ENCODE measurements around the gene GALNTL6.

Gene GALNTL6

DNA sequence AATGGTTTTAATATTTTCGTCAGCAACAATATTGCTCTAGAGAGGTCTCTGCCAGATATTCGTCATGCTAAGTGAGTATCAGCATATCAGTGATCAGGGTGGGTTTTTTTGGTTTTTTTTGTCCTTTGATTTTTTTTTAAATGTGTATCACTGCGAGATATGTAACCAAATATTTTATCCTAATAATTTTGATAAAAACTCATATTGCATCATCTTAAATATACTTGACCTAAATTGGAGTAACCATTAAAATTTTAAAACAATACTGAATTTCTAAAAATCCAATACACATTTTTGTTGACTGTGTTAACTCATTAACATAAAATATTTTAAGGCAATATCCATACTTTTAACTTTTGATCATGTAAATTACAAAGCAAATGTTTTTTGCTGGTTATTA is 498.5 kb downstream of the GALNTL6 start:
- TF ChIP-seq POLR2A (IDR thresholded peaks at IDR 0.05; ENCODE audit: low read depth, low read length) = no peak
- DNase-seq (ENCODE audit: insufficient read length, low spot score) (no peak), FAIRE-seq (no peak)

DNA sequence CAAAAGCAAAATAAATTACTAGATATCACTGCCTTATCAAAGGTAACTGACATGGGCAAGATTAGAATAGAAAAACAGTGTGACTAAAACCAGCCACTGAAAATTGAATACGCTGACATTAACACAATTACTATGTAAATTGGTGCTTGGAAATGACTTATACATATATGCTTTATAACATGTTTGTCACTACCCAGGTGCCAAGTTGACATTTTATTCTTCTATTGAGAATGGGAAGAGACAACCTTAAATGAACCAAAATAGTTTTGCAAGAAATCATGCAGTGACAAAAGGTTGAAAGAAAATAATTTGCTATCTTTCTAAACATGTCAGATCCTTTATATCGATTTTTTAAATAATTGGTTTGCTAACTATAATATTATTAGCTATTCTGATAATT is 510.1 kb downstream of the GALNTL6 start:
- DNase-seq (ENCODE audit: insufficient read length, low spot score) (no peak), FAIRE-seq (no peak)
- TF ChIP-seq POLR2A (IDR thresholded peaks at IDR 0.05; ENCODE audit: low read depth, low read length) = no peak

DNA sequence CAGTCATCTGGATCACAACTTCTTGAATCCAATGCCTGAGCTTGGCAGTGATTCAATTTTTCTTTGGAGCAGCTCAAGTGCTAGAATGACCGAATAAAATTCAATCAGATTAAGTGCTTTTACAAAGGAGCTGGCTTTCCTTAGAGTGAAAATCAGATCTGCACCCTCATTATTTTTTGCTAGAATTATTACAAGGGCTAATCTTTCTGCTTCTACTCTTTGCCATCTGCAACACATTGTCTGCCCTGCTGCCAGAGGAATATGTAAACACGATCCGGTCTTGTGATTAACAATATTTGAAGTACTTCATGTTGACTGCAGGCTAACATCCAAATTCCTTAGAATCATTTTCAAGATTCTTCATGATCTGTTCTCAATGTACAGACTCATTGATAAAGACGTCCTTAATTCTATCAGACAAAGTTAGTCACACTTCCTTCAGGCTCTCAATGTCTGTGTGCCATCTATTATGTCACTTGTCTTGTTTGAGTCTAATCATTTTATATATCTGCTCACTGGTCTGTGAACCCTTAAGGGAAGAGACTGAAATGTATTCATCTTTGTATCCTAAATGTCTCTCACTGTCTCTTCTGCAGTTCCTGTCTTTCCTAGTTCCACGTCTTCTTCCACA is 531.2 kb downstream of the GALNTL6 start:
- TF ChIP-seq POLR2A (IDR thresholded peaks at IDR 0.05; ENCODE audit: low read depth, low read length) = no peak
- no peak for DNase-seq (ENCODE audit: insufficient read length, low spot score)
- no peak for FAIRE-seq

DNA sequence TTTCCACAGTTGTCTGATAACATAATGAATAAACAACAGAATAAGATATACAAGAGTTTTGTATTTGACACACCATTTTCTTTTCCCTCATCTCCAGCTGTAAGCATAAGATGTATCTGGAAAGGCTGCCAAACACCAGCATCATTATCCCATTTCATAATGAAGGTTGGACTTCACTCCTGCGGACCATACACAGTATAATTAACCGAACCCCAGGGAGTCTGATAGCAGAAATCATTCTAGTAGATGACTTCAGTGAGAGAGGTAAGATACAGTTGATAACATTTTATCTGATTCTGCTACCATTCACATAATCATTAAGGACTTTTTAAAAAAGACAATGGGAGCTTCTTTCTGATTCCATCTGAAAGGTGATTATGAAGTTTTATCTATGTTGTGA is 535.2 kb downstream of the GALNTL6 start:
- TF ChIP-seq POLR2A (IDR thresholded peaks at IDR 0.05; ENCODE audit: low read depth, low read length) = no peak
- DNase-seq (ENCODE audit: insufficient read length, low spot score) = no peak
- no peak for FAIRE-seq

DNA sequence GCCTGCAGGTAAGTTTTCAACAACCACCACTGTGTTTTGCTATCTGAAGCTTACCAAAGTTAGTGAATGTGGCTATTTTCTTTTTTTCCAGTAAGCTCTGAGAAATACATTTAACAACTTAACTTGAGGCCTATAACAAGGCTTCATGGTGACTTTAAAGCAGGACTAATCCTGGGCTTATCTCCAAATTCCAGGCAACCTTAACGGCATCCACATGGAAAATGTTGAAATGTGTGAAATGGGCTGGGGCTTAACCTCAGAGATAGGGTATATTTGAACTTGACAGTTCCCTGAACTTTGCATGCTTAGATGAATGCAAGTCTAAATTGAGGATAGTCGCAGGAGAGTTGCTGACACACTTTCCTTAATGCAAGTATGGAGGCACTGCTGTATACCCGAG is 539.2 kb downstream of the GALNTL6 start:
- DNase-seq (ENCODE audit: insufficient read length, low spot score) = no peak
- FAIRE-seq = no peak
- no peak for TF ChIP-seq POLR2A (IDR thresholded peaks at IDR 0.05; ENCODE audit: low read depth, low read length)

DNA sequence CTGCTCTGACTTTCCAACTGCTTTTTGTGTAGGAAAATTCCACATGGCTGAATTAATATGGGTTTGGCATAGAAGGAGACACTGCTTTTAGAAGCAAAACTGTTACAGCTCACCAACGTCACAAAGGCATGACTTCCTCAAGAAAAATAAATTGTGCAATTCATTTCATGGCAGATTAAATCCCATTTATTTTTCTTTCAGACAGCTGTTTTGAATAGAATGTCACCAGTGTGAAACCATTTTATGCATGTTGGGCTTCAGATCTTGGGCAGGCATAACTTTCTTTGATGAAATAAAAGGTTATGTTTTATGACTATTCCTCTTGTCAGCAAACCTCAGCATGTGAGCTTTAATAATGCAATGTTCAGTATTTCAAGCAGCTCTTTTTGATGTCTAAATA is 542.8 kb downstream of the GALNTL6 start:
- no peak for TF ChIP-seq POLR2A (IDR thresholded peaks at IDR 0.05; ENCODE audit: low read depth, low read length)
- DNase-seq (ENCODE audit: insufficient read length, low spot score) = no peak
- FAIRE-seq = no peak

DNA sequence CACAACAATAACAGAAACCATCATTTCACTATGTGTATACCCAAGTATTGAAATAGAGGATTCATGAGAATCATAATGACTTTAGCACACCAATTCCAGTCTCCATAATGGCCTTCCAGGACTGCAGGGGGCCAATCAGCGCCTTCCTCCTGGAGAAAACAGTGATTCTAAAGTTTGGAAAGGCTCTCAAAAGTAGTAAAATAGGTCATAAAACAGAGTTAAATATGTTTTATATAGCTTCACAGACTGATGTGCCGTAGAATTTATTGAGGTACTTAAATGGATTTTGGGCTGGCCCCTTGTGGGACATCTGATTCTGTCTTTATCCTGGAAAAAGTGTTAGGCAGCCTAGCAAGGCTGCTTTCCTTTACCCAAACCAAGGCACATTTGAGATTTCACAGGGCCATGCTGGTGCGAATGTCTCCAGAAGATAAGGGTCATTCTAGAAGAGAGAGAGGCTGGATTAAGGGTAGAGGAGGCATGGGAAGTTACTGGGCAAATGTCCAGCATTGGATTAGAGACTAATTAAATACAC is 543.9 kb downstream of the GALNTL6 start:
- DNase-seq (ENCODE audit: insufficient read length, low spot score) = no peak
- no peak for TF ChIP-seq POLR2A (IDR thresholded peaks at IDR 0.05; ENCODE audit: low read depth, low read length)
- no peak for FAIRE-seq

DNA sequence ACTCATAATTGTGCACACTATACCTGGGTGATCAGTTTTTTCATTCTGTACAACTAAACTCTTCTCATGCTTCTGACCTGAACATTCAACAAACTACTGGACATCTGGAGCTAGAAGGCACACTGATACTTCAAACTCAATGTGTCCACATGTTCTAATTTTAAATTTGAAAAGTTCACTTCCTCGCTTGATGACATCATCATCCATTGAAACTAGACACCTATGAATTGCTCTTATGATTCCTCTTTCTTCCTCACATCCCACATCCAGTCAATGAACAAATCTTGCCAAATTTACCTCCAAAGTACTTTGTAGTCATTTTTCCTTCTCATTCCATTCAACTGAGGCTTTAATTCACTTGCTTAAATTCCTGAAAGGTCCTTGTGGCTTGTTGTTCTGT is 549.4 kb downstream of the GALNTL6 start:
- no peak for TF ChIP-seq POLR2A (IDR thresholded peaks at IDR 0.05; ENCODE audit: low read depth, low read length)
- no peak for DNase-seq (ENCODE audit: insufficient read length, low spot score)
- no peak for FAIRE-seq

DNA sequence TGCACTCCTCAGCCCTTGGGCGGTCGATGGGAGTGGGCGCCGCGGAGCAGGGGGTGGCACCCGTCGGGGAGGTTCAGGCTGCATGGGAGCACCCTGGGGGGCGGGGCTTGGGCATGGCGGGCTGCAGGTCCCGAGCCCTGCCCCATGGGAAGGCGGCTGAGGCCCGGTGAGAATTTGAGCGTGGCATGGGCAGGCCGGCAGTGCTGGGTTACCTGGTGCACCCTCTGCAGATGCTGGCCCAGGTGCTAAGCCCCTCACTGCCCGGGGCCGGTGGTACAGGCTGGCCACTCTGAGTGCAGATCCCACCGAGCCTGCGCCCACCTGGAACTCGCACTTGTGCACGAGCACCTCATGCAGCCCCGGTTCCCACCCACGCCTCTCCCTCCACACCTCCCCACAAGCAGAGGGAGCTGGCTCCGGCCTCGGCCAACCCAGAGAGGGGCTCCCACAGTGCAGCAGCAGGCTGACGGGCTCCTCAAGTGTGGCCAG is 556.3 kb downstream of the GALNTL6 start:
- no peak for DNase-seq (ENCODE audit: insufficient read length, low spot score)
- no peak for TF ChIP-seq POLR2A (IDR thresholded peaks at IDR 0.05; ENCODE audit: low read depth, low read length)
- FAIRE-seq = no peak

DNA sequence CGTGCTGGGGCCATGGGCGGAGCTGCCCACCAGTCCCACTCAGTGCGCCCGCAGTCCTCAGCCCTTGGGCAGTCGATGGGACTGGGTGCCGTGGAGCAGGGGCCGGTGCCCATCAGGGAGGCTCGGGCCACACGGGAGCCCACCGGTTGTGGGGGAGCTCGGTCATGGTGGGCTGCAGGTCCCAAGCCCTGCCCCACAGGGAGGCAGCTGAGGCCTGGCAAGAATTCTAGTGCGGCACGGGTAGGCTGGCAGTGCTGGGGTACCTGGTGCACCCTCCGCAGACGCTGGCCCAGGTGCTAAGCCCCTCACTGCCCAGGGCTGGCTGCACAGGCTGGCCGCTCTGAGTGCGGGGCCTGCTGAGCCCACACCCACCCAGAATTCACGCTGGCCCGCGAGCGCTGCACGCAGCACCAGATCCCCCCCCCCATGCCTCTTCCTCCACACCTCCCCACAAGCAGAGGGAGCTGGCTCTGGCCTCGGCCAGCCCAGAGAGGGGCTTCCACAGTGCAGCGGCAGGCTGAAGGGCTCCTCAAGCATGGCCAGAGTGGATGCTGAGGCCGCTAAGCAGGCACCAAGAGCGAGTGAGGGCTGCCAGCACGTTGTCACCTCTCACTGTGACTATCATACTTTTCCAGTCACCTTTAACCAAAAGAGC is 564.4 kb downstream of the GALNTL6 start:
- no peak for TF ChIP-seq POLR2A (IDR thresholded peaks at IDR 0.05; ENCODE audit: low read depth, low read length)
- FAIRE-seq (no peak), DNase-seq (ENCODE audit: insufficient read length, low spot score) (no peak)

DNA sequence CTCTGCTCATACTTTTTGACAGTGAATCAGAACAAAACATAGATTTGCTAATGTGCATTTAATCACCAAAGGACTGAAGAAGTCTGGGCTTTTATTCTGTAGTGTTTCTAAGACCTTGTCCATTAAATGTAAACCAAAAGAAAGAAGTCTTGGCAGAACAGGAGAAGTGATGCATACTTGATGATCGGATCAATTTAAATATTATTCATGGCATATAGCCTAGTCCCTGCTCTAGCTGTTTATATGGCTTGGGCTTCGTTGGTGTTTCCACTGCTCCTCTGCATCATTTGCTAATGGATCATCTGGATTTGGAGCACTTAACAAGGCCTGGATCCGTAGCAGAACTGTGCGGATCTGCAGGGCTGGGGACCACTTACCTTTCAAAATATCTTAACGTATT is 566.6 kb downstream of the GALNTL6 start:
- no peak for DNase-seq (ENCODE audit: insufficient read length, low spot score)
- no peak for TF ChIP-seq POLR2A (IDR thresholded peaks at IDR 0.05; ENCODE audit: low read depth, low read length)
- no peak for FAIRE-seq

DNA sequence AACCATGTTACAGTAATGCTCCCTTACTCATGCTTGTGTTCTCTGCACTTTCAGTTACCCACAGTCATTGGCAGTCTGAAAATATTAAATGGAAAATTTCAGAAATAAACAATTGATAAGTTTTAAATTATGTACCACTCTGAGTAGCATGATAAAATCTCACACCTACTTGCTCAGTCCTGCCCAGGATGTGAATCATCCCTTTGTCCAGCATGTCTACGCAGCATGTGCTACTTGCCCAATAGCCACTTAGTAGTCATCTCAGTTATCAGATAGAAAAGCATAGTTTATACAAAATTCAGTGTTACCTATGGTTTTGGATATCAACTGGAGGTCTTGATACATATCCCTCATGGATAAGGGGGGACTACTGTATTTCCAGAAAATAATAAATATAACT is 577.1 kb downstream of the GALNTL6 start:
- FAIRE-seq (no peak), DNase-seq (ENCODE audit: insufficient read length, low spot score) (no peak)
- no peak for TF ChIP-seq POLR2A (IDR thresholded peaks at IDR 0.05; ENCODE audit: low read depth, low read length)

DNA sequence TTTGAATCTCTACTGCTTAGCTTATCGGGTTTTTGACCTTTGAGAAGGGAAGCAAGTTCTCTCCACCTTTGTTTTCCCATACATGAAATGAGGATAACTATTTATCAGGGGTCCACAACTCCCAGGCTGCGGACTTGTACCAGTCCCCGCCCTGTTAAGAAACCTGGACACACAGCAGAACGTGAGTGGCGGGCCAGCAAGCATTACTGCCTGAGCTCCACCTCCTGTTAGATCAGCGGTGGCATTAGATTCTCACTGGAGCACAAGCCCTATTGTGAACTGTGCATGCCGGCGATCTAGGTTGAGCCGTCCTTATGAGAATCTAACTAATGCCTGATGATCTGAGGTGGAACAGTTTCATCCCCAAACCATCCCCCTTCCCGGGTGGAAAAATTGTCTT is 579.5 kb downstream of the GALNTL6 start:
- no peak for TF ChIP-seq POLR2A (IDR thresholded peaks at IDR 0.05; ENCODE audit: low read depth, low read length)
- no peak for FAIRE-seq
- no peak for DNase-seq (ENCODE audit: insufficient read length, low spot score)

DNA sequence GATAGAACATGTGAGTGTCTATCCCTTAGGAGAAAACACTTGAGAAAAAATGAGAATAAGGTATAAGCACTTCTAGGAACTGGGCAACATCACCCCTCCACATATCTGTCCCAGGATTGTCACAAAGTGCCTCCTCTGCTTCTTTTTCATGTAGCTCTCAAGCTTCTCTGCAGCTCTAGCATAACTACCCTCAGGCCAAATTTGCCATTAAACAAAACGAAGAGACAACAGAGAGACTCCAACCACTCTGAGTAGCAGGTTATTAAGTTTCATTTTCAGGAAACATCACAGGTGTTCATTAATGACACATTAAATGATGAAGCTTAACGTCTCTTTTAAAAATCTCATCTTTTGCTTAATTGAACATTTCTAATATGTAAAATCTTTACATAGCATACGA is 580.0 kb downstream of the GALNTL6 start:
- no peak for DNase-seq (ENCODE audit: insufficient read length, low spot score)
- no peak for TF ChIP-seq POLR2A (IDR thresholded peaks at IDR 0.05; ENCODE audit: low read depth, low read length)
- no peak for FAIRE-seq

DNA sequence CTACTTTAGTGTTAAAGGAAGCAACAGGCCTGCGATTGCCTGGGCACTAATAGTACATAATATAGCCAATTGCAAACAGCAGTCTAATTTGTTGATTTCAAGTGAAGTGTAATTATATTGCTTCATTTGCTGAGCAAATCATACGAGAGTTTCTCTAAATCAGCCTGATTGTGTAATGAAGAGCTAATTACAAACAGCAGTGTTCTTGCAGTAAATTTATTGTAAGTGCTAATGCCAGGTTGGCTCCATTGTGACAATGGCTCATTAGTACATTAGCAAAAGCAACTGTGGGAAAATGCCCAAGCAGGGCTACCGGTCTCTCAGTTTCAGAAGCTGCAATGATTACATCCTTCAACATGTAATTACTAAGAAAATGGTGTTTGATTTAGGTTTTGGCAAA is 591.5 kb downstream of the GALNTL6 start:
- FAIRE-seq (no peak), DNase-seq (ENCODE audit: insufficient read length, low spot score) (no peak)
- no peak for TF ChIP-seq POLR2A (IDR thresholded peaks at IDR 0.05; ENCODE audit: low read depth, low read length)

Data from H54 (cell line).